ENCODE data around the gene SH3BGR.

Gene SH3BGR

DNA sequence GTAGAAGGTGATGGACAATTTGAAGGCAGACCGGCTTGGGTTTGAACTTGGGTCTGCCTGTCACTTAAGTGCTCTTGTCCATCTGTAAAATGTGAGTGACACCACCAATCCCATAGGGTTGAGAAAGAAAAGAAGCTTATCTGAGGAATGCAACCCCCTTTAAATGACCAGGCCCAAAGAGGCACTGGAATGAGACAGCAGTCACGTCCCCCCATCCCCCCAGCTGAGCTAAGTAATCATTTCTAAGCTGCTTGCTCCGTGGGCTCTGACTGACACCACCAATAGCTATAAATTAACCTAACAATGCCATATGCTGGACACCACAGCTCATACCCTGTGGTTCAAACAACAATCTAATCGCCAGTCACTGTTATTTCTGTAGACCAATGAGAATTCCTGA lies 21.3 kb upstream of the SH3BGR start:
- peak overlapping the region; percentile 42 for H3K27ac ChIP-seq
- H3K36me3 ChIP-seq, result no peaks in the 10 kb centered on the region
- H3K27me3 ChIP-seq (ENCODE audit: insufficient read depth, low read depth, severe bottlenecking), result no peaks in the 10 kb centered on the region
- no peaks in the 10 kb centered on the region for H3K9me3 ChIP-seq (ENCODE audit: severe bottlenecking)
- TF ChIP-seq, protein P1, sequence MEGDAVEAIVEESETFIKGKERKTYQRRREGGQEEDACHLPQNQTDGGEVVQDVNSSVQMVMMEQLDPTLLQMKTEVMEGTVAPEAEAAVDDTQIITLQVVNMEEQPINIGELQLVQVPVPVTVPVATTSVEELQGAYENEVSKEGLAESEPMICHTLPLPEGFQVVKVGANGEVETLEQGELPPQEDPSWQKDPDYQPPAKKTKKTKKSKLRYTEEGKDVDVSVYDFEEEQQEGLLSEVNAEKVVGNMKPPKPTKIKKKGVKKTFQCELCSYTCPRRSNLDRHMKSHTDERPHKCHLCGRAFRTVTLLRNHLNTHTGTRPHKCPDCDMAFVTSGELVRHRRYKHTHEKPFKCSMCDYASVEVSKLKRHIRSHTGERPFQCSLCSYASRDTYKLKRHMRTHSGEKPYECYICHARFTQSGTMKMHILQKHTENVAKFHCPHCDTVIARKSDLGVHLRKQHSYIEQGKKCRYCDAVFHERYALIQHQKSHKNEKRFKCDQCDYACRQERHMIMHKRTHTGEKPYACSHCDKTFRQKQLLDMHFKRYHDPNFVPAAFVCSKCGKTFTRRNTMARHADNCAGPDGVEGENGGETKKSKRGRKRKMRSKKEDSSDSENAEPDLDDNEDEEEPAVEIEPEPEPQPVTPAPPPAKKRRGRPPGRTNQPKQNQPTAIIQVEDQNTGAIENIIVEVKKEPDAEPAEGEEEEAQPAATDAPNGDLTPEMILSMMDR (IDR thresholded peaks at IDR 0.05; ENCODE audit: low read depth, low read length), result no peak
- peak; percentile 98 for DNase-seq
- H3K4me3 ChIP-seq (ENCODE audit: low read depth, low read length), result peak overlapping the region; percentile 4

DNA sequence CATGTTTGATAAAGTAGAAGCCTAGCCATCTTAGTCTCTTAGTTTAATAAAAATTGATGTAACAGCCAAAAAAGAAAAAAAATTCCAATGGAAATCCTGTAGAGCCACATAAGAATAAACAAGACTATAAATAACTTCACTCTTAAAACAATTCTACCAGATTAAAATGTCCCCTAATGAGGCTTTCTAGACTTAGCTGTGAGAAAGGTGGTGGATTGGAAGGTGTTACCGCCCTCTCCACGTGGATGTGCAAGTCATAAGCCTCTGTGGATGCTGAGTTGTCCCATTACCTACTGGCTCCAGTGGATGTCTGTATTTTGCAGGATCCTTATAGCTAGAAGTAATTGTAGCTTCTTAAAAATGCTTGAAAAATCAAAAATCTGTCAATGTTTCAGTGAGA lies 20.8 kb upstream of the SH3BGR start:
- TF ChIP-seq, protein P1 (IDR thresholded peaks at IDR 0.05; ENCODE audit: low read depth, low read length), result no peak

DNA sequence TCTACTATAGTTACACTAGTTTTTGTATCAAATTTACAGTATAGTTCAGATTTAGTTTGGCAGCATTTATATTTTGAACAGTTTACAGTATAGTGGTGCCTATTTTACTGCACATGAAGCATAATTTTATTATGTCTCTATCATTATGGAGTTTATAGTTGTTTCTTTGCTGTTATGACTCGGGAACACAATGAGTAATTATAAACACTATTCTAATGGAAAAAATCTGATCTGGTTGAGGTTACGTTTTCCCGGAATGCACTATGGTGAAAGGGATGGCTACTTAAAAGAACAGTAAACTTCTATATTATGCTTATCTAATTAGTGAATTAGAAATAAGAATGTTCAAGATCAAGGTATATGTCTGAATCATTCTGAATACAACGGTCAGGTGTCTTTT lies 16.8 kb upstream of the SH3BGR start:
- Histone ChIP-seq H3K36me3 (no peaks in the 10 kb centered on the region), H3K4me3 (ENCODE audit: low read depth, low read length) (no peak overlapping the region), H3K27me3 (ENCODE audit: insufficient read depth, low read depth, severe bottlenecking) (no peaks in the 10 kb centered on the region), H3K9me3 (ENCODE audit: severe bottlenecking) (no peaks in the 10 kb centered on the region), H3K27ac (no peak overlapping the region)
- no peak for DNase-seq
- TF ChIP-seq, protein P1 (IDR thresholded peaks at IDR 0.05; ENCODE audit: low read depth, low read length), result no peak

More for the DNA sequence above, 20.8 kb upstream of the SH3BGR start:
- H3K4me3 ChIP-seq (ENCODE audit: low read depth, low read length), result peak overlapping the region; percentile 4
- DNase-seq, result peak; percentile 62
- H3K27ac ChIP-seq, result peak overlapping the region; percentile 42
- no peaks in the 10 kb centered on the region for H3K36me3 ChIP-seq
- H3K9me3 ChIP-seq (ENCODE audit: severe bottlenecking), result no peaks in the 10 kb centered on the region
- H3K27me3 ChIP-seq (ENCODE audit: insufficient read depth, low read depth, severe bottlenecking), result no peaks in the 10 kb centered on the region

DNA sequence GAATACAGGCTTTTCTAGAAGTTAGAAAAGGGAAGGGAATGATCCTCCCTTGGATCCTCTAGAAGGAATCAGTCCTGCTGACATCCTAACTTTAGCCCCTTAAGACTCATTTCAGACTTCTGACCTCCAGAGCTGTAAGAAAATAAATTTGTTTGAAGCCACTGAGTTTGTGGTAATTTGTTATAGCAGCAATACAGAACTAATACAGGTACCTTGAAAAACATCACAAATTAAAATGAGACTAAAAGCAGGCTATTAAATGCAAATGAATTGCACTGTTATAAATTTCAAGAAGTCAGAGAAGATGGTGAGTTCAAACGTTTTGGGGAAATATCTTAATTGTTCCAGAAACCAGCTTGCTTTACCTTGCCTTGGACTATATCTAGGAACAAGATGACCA lies 12.5 kb upstream of the SH3BGR start:
- no peak for DNase-seq
- Histone ChIP-seq H3K4me3 (ENCODE audit: low read depth, low read length) (no peak overlapping the region), H3K36me3 (no peaks in the 10 kb centered on the region), H3K9me3 (ENCODE audit: severe bottlenecking) (no peaks in the 10 kb centered on the region), H3K27ac (no peak overlapping the region), H3K27me3 (ENCODE audit: insufficient read depth, low read depth, severe bottlenecking) (no peaks in the 10 kb centered on the region)
- TF ChIP-seq, protein P1 (IDR thresholded peaks at IDR 0.05; ENCODE audit: low read depth, low read length), result no peak

DNA sequence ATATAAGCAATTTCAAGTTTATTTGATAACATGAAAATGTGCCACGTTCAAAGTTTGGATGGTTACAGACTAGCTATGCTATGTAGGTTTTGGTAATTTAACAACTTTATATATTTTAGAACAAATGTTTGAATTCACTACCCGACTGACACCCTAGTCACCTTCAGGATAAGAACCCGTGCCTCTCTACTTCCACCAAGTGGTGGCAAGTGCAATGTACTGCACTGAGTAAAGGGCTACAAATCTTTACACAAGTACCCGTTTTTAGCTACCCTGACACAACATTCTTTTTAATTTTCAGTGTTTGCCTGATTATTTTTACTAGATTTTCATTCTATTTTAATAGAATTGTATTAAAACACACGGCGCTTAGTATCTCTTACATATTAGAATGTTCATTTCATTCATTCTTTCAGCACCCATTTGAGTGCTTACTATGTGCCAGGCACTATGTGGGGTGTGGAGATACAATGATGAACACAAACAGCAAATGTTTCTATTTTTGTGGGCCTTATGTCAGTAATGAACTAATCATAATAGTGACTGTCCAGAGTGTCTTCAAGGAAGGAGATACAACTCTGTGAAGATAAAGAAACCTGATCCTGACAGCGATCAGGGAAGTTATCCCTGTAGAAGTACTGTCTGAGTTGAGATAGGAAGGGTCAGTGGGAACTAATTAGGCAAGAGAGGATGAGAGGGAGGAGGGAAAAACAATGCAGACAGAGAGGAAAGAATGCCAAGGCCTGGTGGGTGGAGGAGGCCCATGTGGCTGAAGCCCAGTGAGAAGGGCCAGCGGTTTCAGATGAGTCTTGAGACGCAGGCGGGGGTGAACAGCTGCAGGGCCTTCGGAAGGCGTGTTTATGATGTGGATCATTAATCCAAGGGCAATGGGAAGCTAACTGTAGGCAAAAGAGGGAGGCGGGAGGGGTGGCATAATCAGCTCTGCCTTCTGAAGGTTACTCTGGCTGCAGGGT lies 10.0 kb upstream of the SH3BGR start:
- Histone ChIP-seq H3K9me3 (ENCODE audit: severe bottlenecking) (no peaks in the 10 kb centered on the region), H3K36me3 (no peaks in the 10 kb centered on the region), H3K27ac (no peak overlapping the region), H3K27me3 (ENCODE audit: insufficient read depth, low read depth, severe bottlenecking) (no peaks in the 10 kb centered on the region), H3K4me3 (ENCODE audit: low read depth, low read length) (no peak overlapping the region)
- TF ChIP-seq, protein P1 (IDR thresholded peaks at IDR 0.05; ENCODE audit: low read depth, low read length), result peak; percentile 86
- peak; percentile 65 for DNase-seq

All from WERI-Rb-1 (cell line).